GM18870 (cell line): ENCODE measurements around the gene CTPS1.

Source experiments
- ATAC-seq: cut with Tn5 transposase; IDR thresholded peaks from one replicate; pipeline ENCODE4 v1.9.1; 2021; ENCODE audit warnings: moderate library complexity; ENCODE audit not compliant: unreplicated experiment

The CTPS1 gene

DNA sequence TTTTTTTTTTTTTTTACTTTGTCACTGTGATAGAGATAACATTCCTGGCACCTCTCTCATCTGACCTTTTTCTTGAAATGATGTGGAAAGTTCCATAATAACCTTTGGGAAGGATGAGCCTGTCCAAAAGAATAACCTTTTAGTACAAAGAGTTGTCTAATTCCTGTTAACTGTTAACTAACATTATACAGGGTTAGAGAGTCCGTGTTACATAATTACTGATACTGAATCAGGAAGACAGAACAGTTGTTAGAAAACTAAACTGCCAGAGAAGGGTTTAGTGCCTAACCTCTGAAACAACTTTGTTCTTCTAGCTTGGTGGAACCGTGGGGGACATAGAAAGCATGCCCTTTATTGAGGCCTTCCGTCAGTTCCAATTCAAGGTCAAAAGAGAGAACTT is 8.8 kb downstream of the CTPS1 start:
- no peak for ATAC-seq

DNA sequence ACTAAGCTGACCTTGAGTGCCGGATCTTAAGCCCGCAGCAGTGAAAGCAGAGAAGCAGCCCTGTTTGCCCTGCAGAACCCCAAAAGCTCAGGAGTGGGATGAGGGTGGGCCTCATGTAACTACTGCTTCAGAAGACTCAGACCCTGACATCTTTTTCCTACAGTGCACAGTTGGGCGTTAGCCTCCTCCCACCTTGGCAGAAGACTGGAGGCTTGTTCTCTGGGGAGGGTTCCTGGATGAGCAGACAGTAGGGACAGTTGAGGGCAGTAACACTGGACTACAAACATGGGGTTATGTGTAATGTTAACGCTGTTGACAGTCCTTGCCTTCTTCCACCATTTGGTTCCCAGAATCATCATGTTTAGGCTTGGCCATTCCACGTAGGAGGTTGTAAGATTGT is 9.6 kb downstream of the CTPS1 start:
- ATAC-seq: no peak

DNA sequence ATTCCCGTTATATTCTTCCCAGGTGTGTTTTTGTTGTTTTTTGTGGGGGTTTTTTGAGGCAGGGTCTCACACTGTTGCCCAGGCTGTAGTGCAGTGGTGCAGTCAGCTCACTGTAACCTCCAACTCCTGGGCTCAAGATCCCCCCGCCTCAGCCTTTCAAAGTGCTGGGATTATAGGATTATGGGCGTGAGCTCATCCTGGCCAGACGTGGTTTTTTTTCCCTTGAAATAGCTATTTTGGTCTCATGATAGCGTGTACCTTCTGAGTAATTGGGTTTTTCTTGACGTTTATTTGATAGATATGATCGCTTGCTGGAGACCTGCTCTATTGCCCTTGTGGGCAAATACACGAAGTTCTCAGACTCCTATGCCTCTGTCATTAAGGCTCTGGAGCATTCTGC is 17.6 kb downstream of the CTPS1 start:
- ATAC-seq: no peak

DNA sequence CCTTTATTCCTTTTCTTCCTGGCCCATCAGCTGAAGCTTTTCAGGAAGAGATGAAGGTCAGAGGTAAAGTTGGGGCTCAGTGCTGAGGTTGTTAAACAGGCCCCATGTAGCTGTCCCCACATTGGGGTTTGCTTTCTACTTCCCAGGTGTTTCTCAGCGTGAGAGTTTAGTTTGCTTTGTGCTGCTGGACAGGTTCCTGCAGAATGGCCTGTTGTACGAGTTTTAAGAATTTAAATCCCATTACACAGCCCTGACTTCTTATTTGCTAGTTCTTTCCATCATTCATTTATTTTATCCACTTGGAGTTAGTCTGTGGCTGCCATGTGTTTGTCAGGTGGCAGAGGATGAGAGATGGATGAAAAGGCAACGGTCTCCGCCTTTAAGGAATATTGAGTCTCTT is 19.2 kb downstream of the CTPS1 start:
- no peak for ATAC-seq

DNA sequence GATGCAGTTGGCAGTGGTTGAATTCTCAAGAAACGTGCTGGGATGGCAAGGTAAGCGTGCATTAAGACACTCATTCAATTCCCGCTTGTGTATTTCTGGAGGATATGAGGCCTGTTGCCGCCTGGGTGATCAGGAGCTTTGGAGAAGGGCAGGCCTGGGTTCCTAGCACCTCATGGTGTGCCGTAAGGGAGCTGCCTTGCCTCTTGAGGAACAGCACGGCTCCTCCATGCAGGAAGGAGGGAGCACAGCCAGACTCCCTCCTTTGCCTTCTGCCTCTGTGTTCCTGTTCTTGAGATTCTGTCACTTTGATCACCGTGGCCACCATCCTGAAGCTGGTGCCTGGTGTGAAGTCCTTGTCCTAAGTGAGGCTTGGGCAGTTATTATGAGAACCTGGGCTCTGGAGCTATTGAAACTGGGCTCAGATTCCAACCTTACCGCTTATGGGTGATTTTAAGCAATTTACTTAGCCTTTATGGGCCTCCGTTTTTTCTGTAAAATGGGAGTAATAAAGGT is 23.7 kb downstream of the CTPS1 start:
- peak; percentile 13 for ATAC-seq

DNA sequence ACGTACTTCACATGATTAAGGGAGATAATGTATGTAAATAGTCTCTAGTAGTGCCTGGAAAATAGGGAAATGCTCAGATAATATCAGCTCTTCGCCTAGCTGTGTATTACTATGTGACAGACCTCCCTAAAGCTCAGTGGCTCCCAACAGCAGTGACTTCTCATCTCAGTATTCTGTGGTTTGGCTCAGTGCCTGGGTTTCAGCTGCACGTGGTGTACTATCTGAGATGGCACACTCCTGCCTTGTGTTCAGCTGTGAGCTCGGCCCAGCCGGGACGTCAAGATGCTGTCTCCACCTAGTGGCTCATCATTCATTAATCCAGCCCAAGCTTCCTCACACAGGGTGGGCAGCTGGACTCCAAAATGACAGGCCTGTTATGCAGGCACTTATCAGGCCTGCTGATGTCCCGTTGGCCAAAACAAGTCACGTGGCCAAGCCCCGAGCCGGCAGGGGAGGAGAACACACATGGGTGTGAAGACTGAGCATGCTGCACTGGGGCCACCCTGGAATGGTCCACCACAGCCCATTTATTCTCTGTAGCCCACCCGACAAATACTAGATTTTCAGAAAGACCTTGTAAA is 24.2 kb downstream of the CTPS1 start:
- ATAC-seq: peak; percentile 92

DNA sequence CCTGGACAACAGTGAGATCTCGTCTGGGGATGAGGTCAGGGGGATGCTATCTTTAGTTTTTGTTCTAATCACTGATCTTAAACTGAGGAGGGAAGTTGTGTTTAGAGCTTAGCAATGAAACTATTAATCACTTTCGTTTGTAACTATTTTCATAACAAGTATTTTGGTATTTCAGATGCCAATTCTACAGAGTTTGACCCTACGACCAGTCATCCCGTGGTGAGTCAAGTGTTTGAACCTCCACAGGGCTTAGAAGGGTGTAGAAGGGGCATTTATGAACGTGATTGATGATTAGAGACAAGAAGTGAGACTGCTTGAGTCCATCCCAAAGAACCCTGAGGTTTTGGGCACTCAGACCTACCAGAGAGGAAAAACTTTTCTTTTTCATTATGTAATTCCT is 26.4 kb downstream of the CTPS1 start:
- no peak for ATAC-seq

DNA sequence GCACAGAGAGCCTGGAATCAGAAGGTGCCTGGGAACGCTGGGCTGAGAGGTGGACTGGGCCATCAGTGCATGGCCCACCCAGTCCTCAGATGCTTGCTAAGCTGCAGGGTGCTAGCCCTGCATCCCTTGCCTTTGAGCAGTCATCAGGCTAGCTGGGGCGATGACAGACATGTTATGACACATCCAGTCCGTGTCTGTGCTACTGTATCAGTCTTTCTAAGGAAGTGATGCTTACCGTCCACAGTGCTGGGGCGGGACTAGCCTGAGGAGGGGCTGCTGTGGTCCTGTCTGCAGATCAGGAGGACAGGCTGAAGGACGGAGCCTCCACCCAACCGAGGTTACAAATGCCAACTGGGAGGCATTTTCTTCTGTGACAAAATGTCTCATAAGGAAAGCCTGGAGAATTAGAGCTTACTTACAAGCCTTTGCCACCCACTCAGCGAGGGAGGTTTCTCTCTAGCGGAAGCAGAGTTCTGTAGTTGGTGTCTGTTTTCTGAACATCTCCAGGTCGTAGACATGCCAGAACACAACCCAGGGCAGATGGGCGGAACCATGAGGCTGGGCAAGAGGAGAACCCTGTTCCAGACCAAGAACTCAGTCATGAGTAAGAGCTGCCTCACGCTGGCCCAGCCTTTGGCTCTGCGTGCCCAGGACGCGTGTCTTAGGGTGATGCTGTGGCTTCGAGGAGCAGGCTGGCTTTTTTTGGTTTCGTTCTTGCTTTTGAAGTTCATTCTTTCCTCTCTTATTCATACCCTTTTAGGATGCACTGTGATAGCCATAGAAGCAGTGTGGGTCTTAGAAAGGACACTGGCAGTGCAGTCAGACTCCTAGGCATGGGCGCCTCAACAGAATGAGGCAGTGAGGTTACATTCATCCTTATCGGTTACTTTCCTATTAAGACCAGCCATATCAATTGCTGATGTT is 27.7 kb downstream of the CTPS1 start:
- no peak for ATAC-seq

DNA sequence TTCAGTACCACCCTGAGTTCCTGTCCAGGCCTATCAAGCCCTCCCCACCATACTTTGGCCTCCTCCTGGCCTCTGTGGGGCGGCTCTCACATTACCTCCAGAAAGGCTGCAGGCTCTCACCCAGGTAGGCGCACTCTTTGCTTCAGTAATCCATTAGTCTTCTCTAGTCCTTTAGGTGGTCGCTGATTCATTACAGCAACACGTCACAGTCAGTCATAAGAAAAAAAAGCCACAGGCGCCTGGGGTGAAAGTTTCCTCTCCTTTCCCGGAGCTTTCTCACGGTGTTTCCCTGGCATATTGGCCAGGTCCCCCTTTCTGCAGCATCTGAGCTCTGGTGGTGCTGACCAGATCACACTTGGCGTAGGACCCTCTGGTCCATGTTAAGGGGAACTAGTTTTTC is 30.0 kb downstream of the CTPS1 start:
- ATAC-seq: no peak

DNA sequence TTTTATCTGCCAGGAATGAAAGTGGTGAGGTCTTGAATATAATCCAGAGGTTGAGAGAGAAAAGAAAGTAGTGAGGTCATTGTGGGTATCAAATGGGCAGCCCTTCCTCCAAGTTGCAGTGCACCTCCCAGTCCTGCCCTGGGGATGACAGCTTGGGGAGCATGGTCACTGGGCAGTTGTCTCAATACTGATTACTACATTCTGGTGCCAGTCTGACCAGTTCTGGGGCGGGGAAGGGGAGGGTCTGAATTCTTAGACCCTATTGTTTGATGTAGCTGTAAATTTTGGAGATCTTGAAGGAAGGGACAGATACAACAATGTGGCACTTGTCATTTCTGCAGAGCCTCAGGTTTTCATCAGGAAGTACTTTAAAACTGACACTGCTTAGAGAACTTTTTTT is 30.8 kb downstream of the CTPS1 start:
- no peak for ATAC-seq

DNA sequence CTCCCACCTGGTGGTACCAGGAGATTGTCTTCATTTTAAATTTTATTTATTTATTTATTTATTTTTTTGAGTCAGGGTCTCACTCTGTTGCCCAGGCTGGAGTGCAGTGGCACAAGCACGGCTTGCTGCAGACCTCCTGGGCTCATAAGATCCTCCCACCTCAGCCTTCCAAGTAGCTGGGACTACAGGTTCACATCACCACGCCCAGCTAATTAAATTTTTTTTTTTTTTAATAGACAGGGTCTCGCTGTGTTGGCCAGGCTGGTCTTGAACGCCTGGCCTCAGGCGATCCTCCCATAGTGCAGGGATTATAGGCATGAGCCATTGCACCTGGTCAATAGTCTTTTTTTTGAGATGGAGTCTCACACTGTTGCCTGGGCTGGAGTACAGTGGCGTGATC is 33.5 kb downstream of the CTPS1 start:
- no peak for ATAC-seq

DNA sequence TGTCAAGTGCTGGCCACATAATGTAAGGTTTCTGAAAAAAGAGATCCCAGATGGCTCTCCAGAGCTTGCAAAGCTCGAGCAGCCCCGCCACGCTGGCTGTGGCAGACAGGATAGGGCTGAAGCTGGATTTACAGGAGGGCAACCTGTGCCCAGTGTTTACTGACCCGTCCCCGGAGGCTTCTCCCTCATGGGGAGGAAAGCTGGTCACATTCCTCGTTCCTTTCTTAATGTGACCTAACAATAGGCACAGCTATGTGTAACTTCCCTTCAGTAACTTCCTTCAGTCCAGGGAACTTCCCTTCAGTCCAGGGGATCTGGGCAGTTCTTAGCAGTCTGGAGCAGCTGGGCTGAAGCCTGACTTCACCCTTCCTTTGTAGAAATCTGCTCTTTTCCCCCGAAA is 34.3 kb downstream of the CTPS1 start:
- no peak for ATAC-seq

DNA sequence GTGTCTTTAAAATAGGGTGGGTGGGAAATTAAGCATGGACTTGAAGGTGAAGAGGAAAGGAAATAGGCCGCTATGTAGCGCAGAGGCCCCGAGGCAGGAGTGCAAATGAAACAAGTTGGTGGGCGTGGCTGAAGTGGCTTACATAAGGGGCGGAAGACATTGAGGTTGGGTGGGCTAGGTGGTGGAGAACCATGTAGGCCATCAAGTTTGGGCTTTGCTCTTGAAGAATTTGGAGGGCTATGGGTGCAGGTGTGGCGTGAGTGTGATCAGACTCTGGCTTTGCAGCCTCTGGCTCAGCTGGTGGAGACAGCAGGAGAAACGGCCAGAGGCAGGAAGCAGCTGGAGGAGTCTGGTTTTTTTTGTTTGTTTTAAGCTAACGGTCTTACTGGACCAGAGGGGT is 35.4 kb downstream of the CTPS1 start:
- no peak for ATAC-seq

DNA sequence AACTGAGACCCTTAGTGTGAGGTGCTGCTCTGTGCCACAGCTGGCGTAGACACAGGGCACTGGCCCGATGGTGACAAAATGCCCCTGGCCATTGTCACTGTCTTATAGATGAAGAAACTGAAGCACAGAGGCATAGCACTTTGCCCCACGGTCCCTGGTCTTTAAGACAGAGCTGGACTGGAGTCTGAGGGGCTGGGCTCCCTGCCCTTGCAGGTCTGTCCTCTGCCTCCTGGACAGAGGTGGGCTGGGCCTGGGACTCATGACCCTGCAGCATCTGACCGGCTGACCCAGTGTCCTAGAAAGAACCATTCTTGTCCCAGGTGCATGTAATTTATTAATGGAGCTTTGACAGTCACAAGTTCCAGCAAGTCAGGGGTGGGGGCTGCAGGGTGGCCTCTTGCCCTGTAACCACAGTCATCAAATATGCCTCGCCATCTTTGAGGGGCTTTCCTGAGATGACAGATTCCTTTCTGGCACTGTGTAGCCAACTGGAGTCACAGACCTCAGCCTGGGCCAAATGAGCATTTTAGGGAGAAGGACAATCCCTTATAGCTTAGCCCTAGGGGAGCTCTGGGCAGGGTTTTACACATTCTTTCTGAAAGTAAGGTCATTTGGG is 35.9 kb downstream of the CTPS1 start:
- no peak for ATAC-seq

DNA sequence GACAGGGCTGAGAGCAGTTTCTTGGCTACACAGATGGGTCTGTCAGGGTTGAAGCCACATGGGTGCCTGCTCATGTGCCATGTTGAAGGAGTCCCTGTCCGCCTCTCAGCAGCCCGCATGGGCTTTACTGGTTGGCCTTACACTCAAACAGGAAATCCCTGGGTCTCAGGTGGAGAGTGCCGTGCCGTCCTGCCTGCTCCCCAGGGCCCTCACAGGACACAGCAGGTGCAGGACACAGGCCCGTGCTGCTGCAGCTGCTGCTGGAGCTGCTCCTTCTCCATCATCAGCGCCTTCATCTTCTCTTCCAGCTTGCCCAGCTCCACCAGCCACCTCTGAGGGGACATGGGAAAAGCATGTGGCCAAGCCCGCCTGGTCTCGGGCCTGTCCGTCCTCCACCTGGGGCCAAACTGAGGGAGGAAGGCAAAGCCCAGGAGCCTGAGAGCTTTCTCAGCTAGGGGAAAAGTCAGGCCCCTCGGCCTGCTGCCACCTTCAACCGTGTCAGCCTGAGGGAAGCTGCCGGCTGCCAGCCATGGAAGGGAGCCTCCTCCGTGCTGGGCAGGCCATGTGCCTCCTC is 36.5 kb downstream of the CTPS1 start:
- ATAC-seq: no peak

DNA sequence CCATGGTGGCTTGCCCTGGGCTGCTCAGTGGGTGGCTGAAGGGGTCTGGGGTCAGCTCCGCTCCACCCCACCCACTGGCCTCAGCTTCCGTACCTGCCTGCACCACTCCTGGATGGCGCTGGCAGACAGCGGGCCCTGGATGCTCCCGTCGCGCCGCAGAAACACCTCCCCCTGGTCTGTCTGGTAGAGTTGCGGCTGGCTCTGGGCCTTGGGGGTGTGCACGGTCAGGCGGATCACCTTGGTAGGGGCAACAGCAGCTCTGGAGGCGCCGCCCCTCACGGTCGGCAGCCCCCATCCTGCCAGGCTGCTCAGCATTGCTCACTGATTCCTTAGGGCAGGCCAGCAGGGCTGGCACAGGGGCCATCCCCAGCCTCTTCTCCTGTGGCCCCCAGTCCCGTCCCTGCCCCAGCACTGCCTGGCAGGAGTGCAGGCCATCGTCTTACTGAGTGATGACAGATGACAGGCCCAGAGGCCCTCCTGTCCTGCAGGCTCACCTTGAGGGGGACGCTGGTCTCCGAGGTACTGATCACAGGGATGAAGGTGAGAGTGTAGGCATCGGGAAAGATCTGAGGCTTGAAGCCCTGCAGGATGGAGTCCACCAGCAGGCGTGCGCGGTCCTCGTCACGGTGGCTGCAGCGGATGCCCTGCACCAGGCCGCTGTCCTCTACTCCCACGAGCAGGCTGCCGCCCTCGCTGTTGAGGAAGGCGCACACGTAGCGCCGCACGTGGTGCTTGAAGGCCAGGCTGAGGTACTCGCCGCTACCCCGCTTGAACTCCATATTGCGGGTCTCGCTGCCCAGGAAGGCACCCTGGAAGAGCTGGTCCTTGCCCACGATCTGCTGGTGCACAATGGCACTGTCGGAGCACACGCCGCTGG is 37.9 kb downstream of the CTPS1 start:
- ATAC-seq: no peak

DNA sequence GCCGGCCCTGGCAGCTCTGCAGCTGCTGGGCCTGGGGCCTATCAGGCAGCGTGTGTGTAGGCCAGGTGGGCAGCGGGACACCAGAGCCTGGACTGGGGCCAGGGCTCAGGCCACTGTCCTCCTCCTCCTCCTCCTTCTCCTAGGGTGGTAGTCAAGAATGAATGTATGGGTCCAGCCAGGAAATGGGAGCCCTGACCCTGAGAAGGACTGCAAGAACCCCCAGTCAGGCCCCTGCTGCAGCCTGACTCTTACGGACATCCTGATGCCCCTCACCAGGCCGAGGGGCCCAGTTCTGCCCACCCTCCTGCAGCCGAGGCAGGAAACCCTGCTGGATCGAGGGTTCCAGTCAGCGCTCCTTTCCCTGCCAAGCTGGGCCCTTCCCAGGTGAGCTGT is 38.5 kb downstream of the CTPS1 start:
- no peak for ATAC-seq

DNA sequence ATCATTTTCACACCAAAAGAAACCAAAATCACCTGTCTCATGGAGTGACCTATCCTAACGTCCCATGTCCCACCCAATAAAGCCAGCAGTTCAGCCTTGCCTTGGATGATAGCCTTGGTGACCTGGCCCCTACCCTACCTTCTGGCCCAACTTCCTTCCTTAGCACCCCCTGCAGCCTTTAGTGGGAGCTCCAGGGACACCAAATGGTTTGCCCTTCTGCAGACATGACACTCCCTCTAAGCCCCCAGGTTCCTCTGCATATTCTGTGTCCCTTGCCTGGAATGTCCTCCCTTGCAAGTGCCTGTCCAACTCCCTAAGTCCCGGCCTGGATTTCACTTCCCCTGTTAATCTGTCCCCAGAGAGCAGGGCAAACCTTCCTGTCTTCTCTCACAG is 39.9 kb downstream of the CTPS1 start:
- no peak for ATAC-seq

DNA sequence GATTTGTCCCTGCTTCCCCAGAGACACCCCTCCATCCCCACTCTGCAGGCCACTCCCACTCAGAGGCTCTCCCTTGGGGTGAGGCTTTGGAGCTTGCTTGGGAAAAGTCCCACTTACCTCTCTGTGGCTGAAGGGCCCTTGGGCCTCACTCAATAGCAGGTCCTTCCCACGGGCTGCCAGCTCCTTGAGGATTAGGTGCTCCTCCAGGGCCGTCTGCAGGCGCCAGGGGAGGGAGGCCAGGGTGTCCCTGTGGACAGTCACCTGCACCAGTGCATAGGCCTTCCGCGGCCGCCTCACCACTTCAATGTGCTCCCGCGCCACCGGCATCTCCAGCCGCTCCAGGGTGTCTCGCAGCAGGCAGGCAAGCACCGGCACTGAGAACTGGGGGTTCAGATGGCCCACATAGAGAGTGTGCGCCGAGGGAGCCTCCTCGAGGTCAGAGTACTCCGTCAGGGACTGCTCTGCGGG is 40.6 kb downstream of the CTPS1 start:
- ATAC-seq: no peak

DNA sequence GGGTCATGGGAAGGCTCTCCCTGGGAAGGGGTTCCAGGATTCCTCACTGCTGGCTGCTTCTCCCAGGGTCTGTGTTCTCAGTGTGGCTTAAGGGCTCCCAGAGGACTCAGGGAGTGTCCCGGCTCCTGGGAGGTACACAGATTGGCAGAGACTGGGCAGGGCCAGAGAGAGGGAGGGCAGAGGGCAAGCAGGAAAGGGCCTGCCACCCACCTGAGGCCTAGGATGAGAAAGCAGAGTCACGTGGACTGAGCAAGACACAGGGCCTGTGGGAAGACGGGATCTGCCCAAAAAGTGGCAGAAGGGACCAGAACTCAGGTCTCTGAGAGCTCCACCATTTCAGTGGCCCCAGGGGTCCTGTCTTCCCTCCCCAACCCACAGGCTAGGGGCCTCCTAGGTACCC is 41.2 kb downstream of the CTPS1 start:
- ATAC-seq: no peak
